Measurements from ENCODE around the gene SYNE2.

The SYNE2 gene

DNA sequence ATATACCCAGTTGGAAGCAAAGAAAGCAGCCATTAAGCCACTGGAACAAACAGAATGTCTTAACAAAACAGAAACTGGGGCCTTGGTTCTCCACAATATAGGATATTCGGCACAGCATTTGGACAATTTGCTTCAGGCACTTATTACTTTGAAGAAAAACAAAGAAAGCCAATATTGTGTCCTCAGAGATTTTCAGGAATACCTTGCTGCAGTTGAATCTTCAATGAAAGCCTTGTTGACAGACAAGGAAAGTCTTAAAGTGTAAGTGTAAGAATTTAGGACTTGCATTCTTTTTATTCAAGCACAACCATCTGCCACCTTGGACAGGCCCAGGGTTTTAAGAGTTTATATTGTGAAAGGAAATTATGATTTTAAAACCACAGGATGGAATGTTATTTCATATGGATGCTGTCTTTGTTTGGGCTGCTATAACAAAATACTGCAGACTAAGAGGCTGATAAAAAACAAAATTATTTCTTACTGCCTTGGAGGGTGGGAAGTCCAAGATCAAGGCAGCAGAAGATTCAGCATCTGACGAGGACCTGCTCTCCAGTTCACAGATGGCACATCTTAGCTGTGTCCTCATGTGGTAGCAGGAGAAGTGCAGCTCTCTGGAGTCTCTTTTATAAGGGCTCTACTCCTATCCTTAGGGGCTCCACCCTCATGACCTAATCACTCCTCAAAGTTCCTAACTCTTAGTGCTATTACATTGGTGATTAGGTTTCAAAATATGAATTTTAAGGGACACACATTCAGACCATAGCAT is 197.0 kb downstream of the SYNE2 start:
- Histone ChIP-seq H3K36me3 (ENCODE audit: control insufficient read depth, insufficient read depth, low read length) (no peaks in the 10 kb centered on the region), H3K4me1 (ENCODE audit: control insufficient read depth, insufficient read depth, low read length) (no peaks in the 10 kb centered on the region), H3K9ac (ENCODE audit: low read length) (no peak overlapping the region), H3K9me3 (ENCODE audit: control insufficient read depth, low read length) (no peaks in the 10 kb centered on the region), H3K4me3 (ENCODE audit: low read length) (no peak overlapping the region), H3K27me3 (ENCODE audit: control insufficient read depth, insufficient read depth, low read length) (no peaks in the 10 kb centered on the region)

DNA sequence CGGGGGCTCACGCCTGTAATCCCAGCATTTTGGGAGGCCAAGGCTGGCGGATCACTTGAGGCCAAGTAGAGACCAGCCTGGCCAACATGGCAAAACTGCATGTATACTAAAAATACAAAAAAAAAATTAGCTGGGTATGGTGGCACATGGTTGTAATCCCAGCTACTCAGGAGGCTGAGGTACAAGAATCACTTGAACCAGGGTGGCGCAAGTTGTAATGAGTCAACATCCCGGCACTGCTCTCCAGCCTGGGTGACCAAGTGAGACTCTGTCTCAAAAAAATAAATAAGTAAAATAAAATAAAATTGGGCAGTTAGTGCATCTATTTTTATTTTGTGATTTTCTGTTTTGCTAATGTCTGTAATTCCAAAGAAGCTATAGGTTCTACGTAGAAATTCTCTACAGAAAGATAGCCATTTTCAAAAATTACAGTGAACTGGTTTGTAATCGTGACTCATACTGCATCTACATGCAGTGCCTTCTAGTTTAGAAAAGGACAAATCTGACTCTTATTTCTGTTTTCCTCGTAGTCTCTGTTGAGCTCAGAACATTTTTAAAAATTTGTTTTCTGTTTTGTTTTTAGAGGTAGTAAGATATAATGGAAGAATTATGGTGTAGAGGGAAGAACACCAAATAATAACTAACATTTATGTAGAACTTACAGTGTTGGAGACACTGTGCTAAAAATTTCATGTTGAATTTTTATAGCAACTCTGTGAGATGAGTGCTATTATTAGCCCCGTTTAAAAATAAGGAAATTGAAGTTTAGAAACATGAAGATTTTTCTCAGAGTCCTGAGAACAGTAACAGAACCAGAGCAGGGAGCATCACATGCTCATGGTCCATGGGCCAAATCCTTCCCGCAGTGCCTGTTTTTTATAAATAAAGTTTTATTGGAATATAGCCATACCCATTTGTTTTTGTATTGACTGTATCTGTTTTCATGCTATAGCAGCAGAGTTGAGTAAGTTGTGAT is 201.2 kb downstream of the SYNE2 start:
- H3K4me3 ChIP-seq (ENCODE audit: low read length) = no peak overlapping the region
- H3K4me1 ChIP-seq (ENCODE audit: control insufficient read depth, insufficient read depth, low read length) = no peaks in the 10 kb centered on the region
- H3K9ac ChIP-seq (ENCODE audit: low read length) = no peak overlapping the region
- no peaks in the 10 kb centered on the region for H3K27me3 ChIP-seq (ENCODE audit: control insufficient read depth, insufficient read depth, low read length)
- H3K9me3 ChIP-seq (ENCODE audit: control insufficient read depth, low read length) = no peaks in the 10 kb centered on the region
- no peaks in the 10 kb centered on the region for H3K36me3 ChIP-seq (ENCODE audit: control insufficient read depth, insufficient read depth, low read length)

DNA sequence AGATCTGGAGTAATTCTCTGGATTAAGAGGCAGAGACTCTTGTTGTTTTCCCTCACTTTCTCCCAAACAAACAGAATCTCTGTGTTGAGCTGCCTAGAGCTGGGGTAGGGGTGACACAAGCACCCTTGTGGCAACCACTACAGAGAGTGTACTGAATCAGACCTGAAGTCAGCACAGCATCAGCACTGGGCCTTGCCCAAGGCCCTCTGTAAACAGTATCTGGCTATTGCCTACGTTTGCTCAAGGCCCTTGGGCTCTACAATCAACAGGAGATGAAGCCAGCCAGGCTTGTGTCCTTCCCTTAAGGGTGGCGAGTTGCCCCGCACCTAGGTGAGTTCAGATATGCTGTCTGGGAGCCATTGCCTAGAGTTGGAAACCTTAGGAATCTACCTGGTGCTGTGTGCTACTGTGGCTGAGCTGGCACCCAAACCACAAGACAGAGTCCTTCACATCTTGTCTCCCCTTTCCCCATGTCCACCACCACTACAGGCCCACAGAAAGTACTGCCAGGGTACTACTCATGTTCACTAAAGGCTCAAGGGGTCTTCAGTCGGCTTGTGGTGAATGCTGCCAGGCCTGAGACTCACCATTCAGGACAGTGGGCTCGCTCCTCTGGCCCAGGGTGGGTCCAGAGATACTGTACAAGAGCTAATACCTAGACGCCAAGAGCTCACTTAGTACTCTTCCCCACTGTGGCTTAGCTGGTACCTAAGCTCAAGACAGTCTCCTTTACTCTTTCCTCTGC is 206.8 kb downstream of the SYNE2 start:
- Histone ChIP-seq H3K9me3 (ENCODE audit: control insufficient read depth, low read length) (no peaks in the 10 kb centered on the region), H3K4me3 (ENCODE audit: low read length) (no peak overlapping the region), H3K36me3 (ENCODE audit: control insufficient read depth, insufficient read depth, low read length) (peaks cover 8% of the 10 kb centered on the region), H3K4me1 (ENCODE audit: control insufficient read depth, insufficient read depth, low read length) (peaks cover 7% of the 10 kb centered on the region), H3K27me3 (ENCODE audit: control insufficient read depth, insufficient read depth, low read length) (no peaks in the 10 kb centered on the region), H3K9ac (ENCODE audit: low read length) (no peak overlapping the region)

DNA sequence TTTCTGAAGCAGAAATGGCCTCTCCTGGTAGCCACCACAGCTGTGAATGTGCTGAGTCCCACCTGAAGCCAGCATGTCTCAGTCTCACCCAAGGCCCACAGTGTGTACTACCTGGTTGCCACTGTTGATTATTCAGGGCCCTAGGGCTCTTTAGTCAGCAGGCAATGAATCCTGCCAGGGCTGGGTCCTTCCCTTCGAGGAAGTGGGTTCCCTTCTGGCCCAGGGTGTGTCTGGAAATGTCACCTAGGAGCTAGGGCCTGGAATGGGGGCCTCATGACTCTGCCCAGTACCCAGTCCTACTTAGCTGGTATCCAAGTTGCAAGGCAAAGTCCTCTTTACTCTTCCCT is 207.4 kb downstream of the SYNE2 start:
- H3K27me3 ChIP-seq (ENCODE audit: control insufficient read depth, insufficient read depth, low read length) = no peaks in the 10 kb centered on the region
- peaks cover 8% of the 10 kb centered on the region for H3K36me3 ChIP-seq (ENCODE audit: control insufficient read depth, insufficient read depth, low read length)
- H3K4me1 ChIP-seq (ENCODE audit: control insufficient read depth, insufficient read depth, low read length) = peaks cover 7% of the 10 kb centered on the region
- H3K4me3 ChIP-seq (ENCODE audit: low read length) = no peak overlapping the region
- no peak overlapping the region for H3K9ac ChIP-seq (ENCODE audit: low read length)
- H3K9me3 ChIP-seq (ENCODE audit: control insufficient read depth, low read length) = no peaks in the 10 kb centered on the region

DNA sequence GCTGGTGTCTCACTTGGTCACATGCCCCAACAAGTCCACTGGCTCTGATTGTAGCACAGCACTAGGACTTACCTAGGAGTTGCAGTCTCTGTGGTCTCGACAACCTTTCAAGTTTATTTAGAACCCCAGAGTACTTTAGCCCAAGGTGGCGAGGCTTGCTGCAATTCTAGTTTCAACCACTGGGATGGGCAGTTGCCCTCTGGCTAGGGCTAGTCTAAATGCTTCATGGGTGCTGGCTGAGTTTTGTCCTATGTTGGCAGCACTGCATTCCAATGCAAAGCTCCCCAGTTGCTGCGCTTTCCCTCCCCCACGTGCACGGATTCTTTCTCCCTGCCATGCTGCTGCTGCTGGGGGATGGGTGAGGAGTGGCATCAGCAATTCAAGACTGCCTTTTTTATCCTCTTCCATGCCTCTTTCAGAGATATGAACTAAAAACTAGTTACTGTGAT is 207.9 kb downstream of the SYNE2 start:
- peaks cover 7% of the 10 kb centered on the region for H3K4me1 ChIP-seq (ENCODE audit: control insufficient read depth, insufficient read depth, low read length)
- H3K4me3 ChIP-seq (ENCODE audit: low read length) = no peak overlapping the region
- no peaks in the 10 kb centered on the region for H3K27me3 ChIP-seq (ENCODE audit: control insufficient read depth, insufficient read depth, low read length)
- peaks cover 8% of the 10 kb centered on the region for H3K36me3 ChIP-seq (ENCODE audit: control insufficient read depth, insufficient read depth, low read length)
- no peak overlapping the region for H3K9ac ChIP-seq (ENCODE audit: low read length)
- H3K9me3 ChIP-seq (ENCODE audit: control insufficient read depth, low read length) = no peaks in the 10 kb centered on the region

DNA sequence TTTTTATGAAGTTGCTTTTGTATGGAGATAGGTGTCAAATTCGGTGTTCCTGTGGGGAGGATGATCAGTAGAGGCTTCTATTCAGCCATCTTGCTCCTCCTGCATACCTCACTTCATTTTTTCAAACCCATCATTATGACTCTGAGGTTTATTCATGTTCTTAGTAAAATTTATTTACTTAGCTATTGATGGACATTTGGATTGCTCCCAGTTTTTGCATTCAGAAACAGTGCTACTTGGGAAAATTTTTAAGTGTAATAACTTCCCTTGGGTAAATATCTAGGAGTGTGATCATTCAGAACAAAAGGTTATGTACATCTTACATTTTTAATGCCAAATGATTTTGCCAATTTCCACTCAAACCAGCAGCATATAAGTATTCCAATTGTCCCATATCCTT is 208.3 kb downstream of the SYNE2 start:
- H3K4me1 ChIP-seq (ENCODE audit: control insufficient read depth, insufficient read depth, low read length) = peaks cover 7% of the 10 kb centered on the region
- H3K9ac ChIP-seq (ENCODE audit: low read length) = no peak overlapping the region

DNA sequence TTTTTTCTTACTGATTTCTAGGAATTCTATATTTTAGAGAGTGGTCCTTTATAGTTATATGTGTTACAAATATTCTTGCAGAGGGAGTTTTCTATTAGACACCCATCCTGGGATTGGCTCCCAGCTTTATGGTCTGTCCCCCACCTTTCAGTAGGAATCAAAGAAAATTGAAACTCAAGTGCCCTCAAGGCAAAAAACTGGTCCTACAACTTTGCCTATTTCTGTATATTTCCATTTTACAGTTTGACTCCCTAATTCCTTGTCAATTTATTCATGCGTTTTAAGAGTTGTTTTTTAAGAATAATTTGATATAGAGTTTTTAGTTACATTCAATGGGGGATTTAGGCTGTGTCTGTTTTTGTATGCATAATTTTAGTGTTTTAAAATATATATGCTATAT is 208.9 kb downstream of the SYNE2 start:
- H3K36me3 ChIP-seq (ENCODE audit: control insufficient read depth, insufficient read depth, low read length) = peaks cover 8% of the 10 kb centered on the region

More for the DNA sequence above, 208.3 kb downstream of the SYNE2 start:
- Histone ChIP-seq H3K9me3 (ENCODE audit: control insufficient read depth, low read length) (no peaks in the 10 kb centered on the region), H3K36me3 (ENCODE audit: control insufficient read depth, insufficient read depth, low read length) (peaks cover 8% of the 10 kb centered on the region), H3K27me3 (ENCODE audit: control insufficient read depth, insufficient read depth, low read length) (no peaks in the 10 kb centered on the region), H3K4me3 (ENCODE audit: low read length) (no peak overlapping the region)

DNA sequence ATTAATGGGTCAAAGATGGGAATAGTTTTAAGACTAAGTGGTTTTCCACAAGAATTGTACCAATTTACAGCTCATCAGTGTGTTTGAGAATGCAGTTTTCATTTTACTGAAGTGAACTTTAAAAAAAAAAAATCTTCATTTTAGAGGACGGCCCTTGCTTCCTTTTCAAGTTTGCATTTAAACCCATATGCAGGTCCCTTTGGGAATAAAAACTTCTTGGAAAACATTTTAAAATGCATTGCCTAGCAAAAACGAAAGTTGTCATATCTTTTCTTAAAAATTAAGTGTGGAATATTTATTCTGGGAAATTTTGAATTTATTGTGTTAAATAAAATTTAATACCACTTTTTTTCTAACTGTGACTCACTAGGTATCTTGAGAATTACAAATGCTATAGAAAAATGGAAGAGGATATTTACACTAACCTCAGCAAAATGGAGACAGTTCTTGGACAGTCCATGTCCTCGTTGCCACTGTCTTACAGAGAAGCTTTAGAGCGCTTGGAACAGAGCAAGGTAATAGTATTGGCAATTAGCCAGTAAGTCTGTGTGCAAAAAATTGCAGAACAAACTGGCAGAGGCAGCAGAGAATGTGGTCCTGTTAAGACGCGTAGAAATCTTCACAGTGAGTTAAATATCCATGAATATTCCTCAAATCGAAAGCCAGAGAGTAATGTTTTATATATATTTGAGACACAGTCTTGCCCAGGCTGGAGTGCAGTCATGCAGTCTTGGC is 209.7 kb downstream of the SYNE2 start:
- H3K4me1 ChIP-seq (ENCODE audit: control insufficient read depth, insufficient read depth, low read length) = peaks cover 7% of the 10 kb centered on the region
- no peak overlapping the region for H3K4me3 ChIP-seq (ENCODE audit: low read length)
- no peaks in the 10 kb centered on the region for H3K27me3 ChIP-seq (ENCODE audit: control insufficient read depth, insufficient read depth, low read length)
- no peak overlapping the region for H3K9ac ChIP-seq (ENCODE audit: low read length)
- H3K36me3 ChIP-seq (ENCODE audit: control insufficient read depth, insufficient read depth, low read length) = peaks cover 8% of the 10 kb centered on the region
- H3K9me3 ChIP-seq (ENCODE audit: control insufficient read depth, low read length) = no peaks in the 10 kb centered on the region

More for the DNA sequence above, 208.9 kb downstream of the SYNE2 start:
- H3K4me1 ChIP-seq (ENCODE audit: control insufficient read depth, insufficient read depth, low read length) = peaks cover 7% of the 10 kb centered on the region
- no peak overlapping the region for H3K4me3 ChIP-seq (ENCODE audit: low read length)
- no peak overlapping the region for H3K9ac ChIP-seq (ENCODE audit: low read length)
- no peaks in the 10 kb centered on the region for H3K9me3 ChIP-seq (ENCODE audit: control insufficient read depth, low read length)
- H3K27me3 ChIP-seq (ENCODE audit: control insufficient read depth, insufficient read depth, low read length) = no peaks in the 10 kb centered on the region

DNA sequence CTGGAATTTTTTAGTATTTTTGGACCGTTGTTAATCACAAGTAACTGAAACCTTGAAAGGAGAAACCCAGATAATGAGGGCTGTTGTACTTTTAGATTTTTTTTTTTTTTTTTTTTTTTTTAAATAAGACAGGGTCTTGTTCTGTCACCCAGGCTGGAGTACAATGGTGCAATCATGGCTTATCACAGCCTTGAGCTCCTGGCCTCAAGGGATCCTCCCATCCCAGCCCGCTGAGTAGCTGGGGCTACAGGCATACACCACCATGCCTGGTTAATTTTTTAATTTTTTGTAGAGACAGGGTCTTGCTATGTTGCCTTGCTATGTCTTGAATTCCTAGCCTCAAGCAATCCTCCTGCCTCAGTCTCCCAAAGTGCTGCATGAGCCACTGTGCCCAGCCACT is 211.6 kb downstream of the SYNE2 start:
- Histone ChIP-seq H3K27me3 (ENCODE audit: control insufficient read depth, insufficient read depth, low read length) (no peaks in the 10 kb centered on the region), H3K9me3 (ENCODE audit: control insufficient read depth, low read length) (no peaks in the 10 kb centered on the region), H3K4me3 (ENCODE audit: low read length) (no peak overlapping the region), H3K36me3 (ENCODE audit: control insufficient read depth, insufficient read depth, low read length) (peaks cover 5% of the 10 kb centered on the region), H3K9ac (ENCODE audit: low read length) (no peak overlapping the region), H3K4me1 (ENCODE audit: control insufficient read depth, insufficient read depth, low read length) (peaks cover 3% of the 10 kb centered on the region)

DNA sequence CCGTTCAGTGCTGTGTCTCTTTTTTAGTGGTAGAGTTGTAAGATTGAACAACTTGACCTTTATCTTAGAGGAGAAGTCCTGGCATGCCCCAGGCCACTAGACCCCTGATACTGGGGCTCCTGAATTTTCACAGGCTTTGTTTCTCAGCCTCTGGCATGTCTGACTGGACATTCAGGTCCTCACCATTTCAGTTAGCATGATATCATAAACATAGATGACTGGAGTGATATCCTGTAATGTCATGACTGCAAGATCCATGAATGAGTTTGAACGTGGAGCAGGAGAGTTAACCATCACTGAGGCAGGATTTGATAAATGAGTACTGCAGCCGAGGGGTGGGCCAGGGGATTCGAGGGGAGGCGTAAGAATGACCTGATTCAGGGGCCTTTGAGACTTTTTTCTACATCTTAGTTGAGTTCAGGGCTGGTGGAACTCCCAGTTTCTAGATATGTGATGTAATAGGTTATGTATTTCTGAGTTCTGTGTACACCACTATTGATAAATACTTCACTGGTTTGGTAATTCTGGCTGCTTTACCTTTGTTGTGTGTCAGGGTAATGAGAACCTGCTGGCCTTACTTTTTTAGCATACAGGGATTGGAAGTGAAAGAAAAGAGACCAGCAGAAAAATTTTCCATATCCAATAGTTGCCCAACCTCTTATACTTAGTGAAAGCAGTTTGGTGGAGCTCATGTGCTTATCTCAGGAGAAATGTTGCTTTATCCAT is 217.0 kb downstream of the SYNE2 start:
- H3K4me1 ChIP-seq (ENCODE audit: control insufficient read depth, insufficient read depth, low read length) = no peaks in the 10 kb centered on the region
- H3K36me3 ChIP-seq (ENCODE audit: control insufficient read depth, insufficient read depth, low read length) = no peaks in the 10 kb centered on the region
- H3K27me3 ChIP-seq (ENCODE audit: control insufficient read depth, insufficient read depth, low read length) = no peaks in the 10 kb centered on the region
- no peaks in the 10 kb centered on the region for H3K9me3 ChIP-seq (ENCODE audit: control insufficient read depth, low read length)
- no peak overlapping the region for H3K9ac ChIP-seq (ENCODE audit: low read length)
- H3K4me3 ChIP-seq (ENCODE audit: low read length) = no peak overlapping the region
